Measurements from ENCODE around the gene OR10R2. TPM values are rescaled to one million over a fixed set of nuclear protein-coding genes. Genes with fewer than 3 reads are reported as not detected.

Gene OR10R2
- total RNA-seq, 2 experiments from 2014 or later, result not detected

DNA sequence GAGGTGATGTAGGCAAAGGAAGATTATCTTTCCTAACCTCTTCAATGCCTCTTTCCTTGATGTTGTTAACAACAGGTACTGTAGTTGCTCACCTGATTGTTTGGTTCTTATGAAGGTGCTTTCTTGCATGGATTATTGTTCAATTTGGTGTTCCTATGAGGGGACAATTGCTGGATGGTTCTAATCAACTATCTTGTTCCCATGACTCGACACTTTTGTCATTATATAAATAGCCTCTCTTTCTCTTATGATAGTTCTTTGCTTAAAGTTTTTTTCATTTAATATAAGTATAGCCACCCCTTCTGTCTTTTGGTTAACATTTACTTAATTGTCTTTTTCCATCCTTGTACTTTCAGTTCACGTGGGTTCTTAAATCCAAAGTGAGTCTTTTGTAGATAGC, 35.5 kb downstream of the OR10R2 start:
- H3K27ac Mint-ChIP-seq, result no peak overlapping the region
- no peaks in the 10 kb centered on the region for H3K36me3 Mint-ChIP-seq
- no peaks in the 10 kb centered on the region for H3K4me1 Mint-ChIP-seq
- H3K27me3 Mint-ChIP-seq, result peaks cover 23% of the 10 kb centered on the region
- no peak for DNase-seq
- no peak overlapping the region for H3K4me3 Mint-ChIP-seq
- H3K9me3 Mint-ChIP-seq, result peaks cover 5% of the 10 kb centered on the region

DNA sequence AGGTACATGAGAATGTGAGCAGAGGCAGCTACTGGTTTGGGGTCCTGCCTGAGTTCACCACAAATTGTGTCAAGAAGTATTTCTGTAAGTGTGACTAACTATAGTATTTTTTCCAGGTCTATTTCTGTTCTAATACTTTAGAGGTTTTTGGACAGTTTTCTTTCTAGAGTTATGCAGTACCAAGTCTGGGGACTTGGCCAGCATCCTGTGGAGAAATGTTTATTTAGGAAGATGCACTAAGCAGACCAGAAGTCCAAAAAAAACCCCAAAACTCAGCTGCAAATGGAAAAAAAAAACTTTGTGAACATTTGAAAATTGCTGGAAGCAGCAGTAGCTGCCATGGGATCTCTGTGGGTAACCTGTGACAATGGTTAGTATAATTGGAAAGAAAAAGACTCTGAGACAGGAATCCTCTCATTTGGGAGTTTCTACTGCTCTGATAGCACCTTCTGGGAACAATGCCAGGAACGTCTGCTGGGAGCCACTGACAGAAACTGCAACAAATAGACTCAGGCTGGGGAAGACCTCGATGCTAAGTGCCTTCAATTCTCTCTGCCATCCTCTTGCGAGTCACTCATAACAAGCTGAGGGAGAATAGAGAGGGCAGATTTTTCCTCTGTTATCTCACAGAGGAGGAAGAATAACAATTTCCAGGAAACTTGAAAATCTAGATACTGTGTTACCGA, 37.6 kb downstream of the OR10R2 start:
- no peaks in the 10 kb centered on the region for H3K36me3 Mint-ChIP-seq
- H3K4me1 Mint-ChIP-seq, result no peaks in the 10 kb centered on the region
- H3K4me3 Mint-ChIP-seq, result no peak overlapping the region
- no peak for DNase-seq
- H3K27me3 Mint-ChIP-seq, result peaks cover 23% of the 10 kb centered on the region
- peaks cover 1% of the 10 kb centered on the region for H3K9me3 Mint-ChIP-seq
- H3K27ac Mint-ChIP-seq, result no peak overlapping the region

DNA sequence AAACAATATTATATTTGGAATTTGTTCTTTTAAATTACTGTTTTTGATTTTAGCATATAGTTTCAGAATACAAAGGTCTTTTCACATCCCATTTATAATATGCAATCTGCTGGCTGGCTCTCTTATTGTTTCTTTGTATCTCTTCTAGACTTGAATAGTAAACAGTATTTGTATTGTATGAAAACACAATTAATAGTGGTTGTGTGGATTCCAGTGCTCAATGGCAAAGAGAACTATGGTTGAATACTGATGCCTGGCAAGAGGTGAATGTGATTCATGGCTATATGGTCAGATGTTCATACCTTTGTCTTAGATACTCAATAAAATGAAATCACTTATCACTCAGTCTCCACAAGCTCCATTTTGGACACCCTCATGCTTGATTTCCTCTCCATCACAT, 44.9 kb downstream of the OR10R2 start:
- H3K4me1 Mint-ChIP-seq, result no peaks in the 10 kb centered on the region
- no peak for DNase-seq
- no peaks in the 10 kb centered on the region for H3K9me3 Mint-ChIP-seq
- no peaks in the 10 kb centered on the region for H3K36me3 Mint-ChIP-seq
- H3K27me3 Mint-ChIP-seq, result peaks cover 2% of the 10 kb centered on the region
- H3K4me3 Mint-ChIP-seq, result no peak overlapping the region
- H3K27ac Mint-ChIP-seq, result no peak overlapping the region

DNA sequence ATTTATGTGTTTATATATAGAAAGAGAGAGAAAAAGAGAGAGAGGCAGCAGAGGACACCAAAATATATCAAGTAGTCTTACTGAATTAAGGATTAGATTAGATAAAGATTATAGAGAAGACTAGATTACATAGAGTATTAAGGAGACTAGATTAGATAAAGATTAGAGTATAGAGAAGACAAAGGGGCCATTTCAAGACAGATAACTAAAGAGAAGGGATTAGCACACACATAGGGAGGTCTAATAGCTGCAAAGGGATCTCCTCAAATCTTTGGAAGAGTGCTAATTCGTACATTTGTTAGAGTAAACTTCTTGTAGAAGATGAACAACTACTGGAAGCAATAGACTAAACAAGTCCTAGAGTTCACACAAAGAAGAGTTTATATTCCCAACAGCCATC, 48.0 kb downstream of the OR10R2 start:
- no peaks in the 10 kb centered on the region for H3K9me3 Mint-ChIP-seq
- no peaks in the 10 kb centered on the region for H3K36me3 Mint-ChIP-seq
- no peak overlapping the region for H3K27ac Mint-ChIP-seq
- peaks cover 10% of the 10 kb centered on the region for H3K27me3 Mint-ChIP-seq
- no peaks in the 10 kb centered on the region for H3K4me1 Mint-ChIP-seq
- no peak for DNase-seq
- H3K4me3 Mint-ChIP-seq, result no peak overlapping the region

DNA sequence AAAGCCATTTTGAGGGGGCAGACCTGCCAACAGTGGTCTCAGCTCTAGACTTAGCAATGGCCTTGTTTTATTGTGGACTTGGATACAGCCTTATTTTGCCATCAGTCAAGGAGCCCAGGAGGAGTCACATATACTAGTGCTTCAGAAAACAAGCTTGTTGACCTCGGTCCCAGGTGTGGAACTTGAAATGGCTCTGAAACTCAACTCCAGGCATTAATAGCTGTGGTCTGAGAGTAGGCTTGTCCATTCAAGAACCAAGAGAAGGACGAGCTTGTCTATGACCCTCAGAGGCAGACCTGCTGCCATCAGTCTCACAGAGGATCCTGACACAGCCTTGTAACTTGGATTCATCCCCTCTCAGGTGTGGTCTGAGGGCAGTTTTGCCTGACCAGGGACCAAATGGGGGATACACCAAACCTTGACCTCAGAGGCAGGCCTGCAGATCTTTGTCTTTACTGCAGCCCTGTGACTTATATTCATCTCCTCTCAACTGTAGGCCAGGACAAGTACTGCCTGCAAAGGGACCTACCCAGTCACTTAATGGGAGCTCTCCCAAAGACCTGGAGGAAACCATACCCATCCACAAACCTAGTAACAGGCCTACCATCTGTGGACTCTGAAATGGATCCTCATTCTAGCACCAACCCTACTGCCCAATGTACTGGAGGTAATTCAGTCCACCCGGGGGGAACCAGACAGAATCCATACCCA, 49.1 kb downstream of the OR10R2 start:
- Mint-ChIP-seq H3K27ac (no peak overlapping the region), H3K4me3 (no peak overlapping the region), H3K9me3 (no peaks in the 10 kb centered on the region), H3K36me3 (no peaks in the 10 kb centered on the region), H3K4me1 (no peaks in the 10 kb centered on the region), H3K27me3 (peaks cover 10% of the 10 kb centered on the region)
- no peak for DNase-seq

- no peaks in the 10 kb centered on the region for H3K4me1 Mint-ChIP-seq
- peaks cover 8% of the 10 kb centered on the region for H3K27me3 Mint-ChIP-seq
- no peaks in the 10 kb centered on the region for H3K36me3 Mint-ChIP-seq
- H3K4me3 Mint-ChIP-seq, result no peak overlapping the region
- no peak overlapping the region for H3K27ac Mint-ChIP-seq
- H3K9me3 Mint-ChIP-seq, result peaks cover 2% of the 10 kb centered on the region
- no peak for DNase-seq
Measured at GRCh38 chr1:158521666-158522058, 49.6 kb downstream of the OR10R2 start.

DNA sequence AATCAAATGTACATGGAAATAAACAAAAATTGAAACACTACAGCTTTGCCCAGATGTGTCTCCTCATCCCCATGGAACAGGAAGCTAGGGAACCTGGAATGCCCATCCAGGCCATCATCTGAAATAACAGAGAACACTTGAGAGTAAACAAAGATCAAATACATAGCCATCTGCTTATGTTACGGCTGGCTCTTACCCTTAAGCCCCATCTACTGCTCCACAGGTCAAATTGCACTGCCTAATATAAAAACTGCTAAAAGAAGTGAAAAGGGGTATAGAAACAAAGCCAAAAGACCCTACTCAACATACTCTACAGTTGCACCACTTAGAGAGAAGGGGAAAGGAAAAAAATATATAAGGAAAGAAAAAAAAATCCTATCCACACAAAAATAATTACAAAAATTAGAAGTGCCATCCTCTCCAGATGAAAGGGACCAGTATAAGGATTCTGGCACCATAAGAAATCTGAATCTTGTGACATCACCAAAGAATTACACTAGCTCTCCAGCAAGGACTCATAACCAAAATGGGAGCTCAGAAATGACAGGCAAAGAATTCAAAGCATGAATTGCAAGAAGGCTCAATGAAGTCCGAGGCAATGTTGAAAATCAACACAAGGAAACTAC, 55.3 kb downstream of the OR10R2 start:
- Mint-ChIP-seq H3K4me1 (no peaks in the 10 kb centered on the region), H3K27me3 (peaks cover 20% of the 10 kb centered on the region), H3K9me3 (peaks cover 8% of the 10 kb centered on the region), H3K4me3 (no peak overlapping the region), H3K36me3 (no peaks in the 10 kb centered on the region), H3K27ac (no peak overlapping the region)
- DNase-seq, result no peak

Other genes with a start within 250 kb of the OR10R2 start
- gene CD1A, start 217.8 kb upstream of the OR10R2 start, total RNA-seq, result under 1 TPM; 0.40 to 0.60 TPM
- gene CD1C, start 182.3 kb upstream of the OR10R2 start, total RNA-seq, result under 1 TPM; 0.24 to 0.29 TPM
- not detected for gene CD1B, start 140.7 kb upstream of the OR10R2 start, total RNA-seq
- gene CD1E, start 118.3 kb upstream of the OR10R2 start, total RNA-seq, result not detected
- not detected for gene OR10T2, start 72.8 kb upstream of the OR10R2 start, total RNA-seq
- gene OR10K2, start 46.0 kb upstream of the OR10R2 start, total RNA-seq, result not detected
- gene OR10K1, start 10.4 kb upstream of the OR10R2 start, total RNA-seq, result not detected
- gene OR6Y1, start 82.2 kb downstream of the OR10R2 start, total RNA-seq, result not detected
- gene OR6P1, start 98.4 kb downstream of the OR10R2 start, total RNA-seq, result not detected
- not detected for gene OR10X1, start 107.7 kb downstream of the OR10R2 start, total RNA-seq
- not detected for gene OR10Z1, start 133.0 kb downstream of the OR10R2 start, total RNA-seq
- gene SPTA1, start 214.5 kb downstream of the OR10R2 start, total RNA-seq, result not detected
- not detected for gene OR6K2, start 228.4 kb downstream of the OR10R2 start, total RNA-seq
- not detected for gene OR6K3, start 248.5 kb downstream of the OR10R2 start, total RNA-seq

Measured in activated naive CD8-positive, alpha-beta T cell treated with anti-CD3 and anti-CD28 coated beads for 36 hours (primary cell).